GM19035 (cell line): ENCODE results near the gene EIF1AY.
"Not testable (repeated sequence)": the region's sequence is repeated elsewhere in the genome, so short reads cannot be mapped to it uniquely, and the experiment has no call there.

Source experiments
- ATAC-seq: cut with Tn5 transposase; IDR thresholded peaks from one replicate; pipeline ENCODE4 v1.9.1; 2021; ENCODE audit not compliant: unreplicated experiment

EIF1AY gene, protein sequence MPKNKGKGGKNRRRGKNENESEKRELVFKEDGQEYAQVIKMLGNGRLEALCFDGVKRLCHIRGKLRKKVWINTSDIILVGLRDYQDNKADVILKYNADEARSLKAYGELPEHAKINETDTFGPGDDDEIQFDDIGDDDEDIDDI

DNA sequence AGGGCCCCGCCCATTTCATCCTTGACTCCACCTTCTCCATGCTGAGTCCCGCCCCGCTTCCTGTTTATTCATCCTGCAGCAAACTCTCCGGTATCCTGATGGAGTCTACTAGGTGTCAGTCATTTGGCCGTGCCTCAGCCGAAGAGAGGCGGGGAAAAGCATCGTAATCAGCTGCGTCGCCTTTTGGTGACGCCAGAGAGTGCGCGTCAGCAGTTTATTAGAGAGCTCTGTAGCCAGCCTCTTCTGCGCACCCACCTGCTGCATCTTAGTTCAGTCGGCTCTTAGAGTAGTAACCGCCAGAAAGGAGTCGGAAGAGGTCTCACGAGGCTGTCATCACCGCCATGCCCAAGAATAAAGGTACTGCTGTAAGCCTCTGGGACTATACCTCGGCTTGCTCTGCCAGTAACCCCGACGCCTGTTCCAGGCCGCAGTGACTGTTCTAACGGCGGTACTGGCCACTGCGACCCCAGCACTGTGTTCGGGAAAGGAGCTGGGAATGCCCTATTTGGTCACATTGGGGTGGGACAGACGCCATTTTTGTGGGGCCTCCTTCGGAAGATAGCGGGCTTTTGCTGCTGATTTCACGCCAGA is at the start of gene EIF1AY:
EIF1AY (plus strand) TSS at position 246 of the 591 bp plus-strand sequence; CDS start at position 342, 96 bp downstream.
- ATAC-seq, result peak; percentile 88

GRCh38 chrY:20528435-20528834 is 47.1 kb upstream of the EIF1AY start:
- ATAC-seq, result no peak

DNA sequence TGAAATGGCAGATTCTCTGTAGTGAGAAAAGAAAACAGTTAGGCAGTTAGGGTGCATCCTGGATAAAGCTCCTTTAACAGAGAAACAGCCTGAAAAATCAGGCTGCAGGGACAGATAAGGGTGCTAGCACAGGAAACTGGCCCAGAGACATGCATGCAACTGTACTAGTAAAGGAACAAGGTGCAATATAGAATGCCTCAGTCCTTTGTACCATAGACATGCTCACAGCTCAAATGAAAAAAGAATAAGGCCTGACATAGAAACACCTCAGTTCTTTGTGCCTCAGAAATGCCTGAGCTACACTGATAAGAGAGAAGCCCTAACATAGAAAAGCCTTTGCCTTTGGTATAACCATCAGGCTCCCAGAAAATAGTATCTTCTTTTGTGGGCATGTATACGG is 37.4 kb upstream of the EIF1AY start:
- ATAC-seq, result no peak

- no peak for ATAC-seq
Measured at GRCh38 chrY:20538933-20539332, 36.6 kb upstream of the EIF1AY start.

DNA sequence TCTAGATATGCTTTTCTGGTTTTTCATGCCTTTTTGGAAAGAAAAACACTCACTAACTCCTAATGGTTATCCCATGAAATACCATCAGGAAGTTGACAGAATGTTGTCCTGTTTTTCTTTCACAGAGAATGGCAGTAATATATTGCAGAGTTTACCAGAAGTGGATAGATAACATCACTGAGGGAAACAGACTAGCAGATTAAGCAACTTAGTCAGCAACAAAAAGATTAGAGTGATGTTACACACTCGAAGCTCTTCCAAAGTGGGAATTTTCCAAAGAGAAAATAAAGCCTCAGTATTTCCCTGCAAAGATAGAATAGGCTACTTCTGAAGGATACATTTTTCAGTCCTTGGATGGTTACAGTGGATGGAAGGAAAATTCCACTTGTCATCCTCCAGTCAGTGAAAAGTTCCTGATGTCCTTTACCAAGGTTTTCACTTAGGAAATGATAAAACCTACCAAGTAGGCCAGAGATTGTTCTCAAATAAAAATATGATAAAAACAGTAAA is 31.1 kb upstream of the EIF1AY start:
- ATAC-seq, result no peak

DNA sequence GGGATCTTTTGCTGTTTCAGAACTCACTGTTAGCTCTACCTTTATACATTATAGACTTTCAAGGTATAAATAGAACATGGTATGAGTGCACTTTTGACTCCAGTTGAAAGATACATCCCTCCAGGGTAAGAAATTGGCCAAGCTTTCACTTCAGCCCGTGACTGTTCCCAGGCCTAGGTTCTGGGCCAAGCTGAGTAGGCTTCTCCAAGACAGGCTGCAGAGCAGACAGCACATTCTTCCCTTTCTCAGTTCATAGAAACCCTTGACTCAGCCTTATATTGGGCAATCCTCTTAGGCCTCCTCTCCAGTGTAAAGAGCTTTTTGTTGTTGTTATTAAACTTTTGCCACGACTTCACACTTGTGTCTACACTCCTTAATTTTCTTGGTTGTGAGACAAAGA is 29.5 kb upstream of the EIF1AY start:
- ATAC-seq, result no peak

DNA sequence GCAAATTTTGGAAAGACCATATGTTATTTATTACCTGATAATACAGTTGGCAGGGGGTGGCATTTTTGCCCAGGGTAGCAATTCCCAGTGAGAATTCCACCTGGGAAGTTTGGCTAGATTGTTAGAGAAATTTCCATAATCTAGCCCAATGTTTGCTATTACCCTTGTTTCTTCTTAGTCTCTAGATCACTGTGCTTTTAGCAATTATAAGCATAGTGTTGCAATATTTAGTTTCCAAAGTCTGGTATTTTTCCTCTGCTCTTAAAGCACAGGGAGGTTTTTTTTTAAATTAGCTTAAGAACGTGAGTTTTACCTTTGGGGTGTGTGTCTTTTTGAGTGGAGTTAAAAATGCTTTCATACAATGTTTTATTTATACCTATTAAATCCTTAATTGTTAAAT is 26.3 kb upstream of the EIF1AY start:
- ATAC-seq, result no peak

GRCh38 chrY:20551840-20552239 is 23.7 kb upstream of the EIF1AY start:
- no peak for ATAC-seq

- not testable (repeated sequence) for ATAC-seq
Measured at GRCh38 chrY:20552764-20553323, 22.7 kb upstream of the EIF1AY start.

DNA sequence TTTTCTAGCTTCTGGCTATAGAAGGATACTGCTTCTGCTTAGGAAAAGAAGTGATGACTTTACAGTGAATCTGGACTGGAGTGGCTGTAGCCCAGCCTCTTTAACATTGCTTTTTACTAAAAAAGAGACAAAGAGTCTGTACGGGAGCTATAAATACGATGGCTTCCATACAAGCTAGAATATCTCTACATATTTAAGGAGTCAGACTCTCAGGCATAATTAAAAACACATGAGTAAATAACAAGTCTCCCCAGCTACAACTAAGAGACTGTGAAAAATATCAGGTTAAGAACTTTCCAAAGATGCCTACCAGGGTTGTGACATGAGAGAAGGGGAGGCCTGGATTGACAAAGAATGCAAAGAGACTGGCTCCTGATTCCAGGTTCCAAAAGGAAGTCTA is 19.8 kb upstream of the EIF1AY start:
- ATAC-seq, result no peak

- ATAC-seq, result no peak
Measured at GRCh38 chrY:20558677-20559076, 16.9 kb upstream of the EIF1AY start.

- ATAC-seq, result no peak
Measured at GRCh38 chrY:20559873-20560512, 15.6 kb upstream of the EIF1AY start.

DNA sequence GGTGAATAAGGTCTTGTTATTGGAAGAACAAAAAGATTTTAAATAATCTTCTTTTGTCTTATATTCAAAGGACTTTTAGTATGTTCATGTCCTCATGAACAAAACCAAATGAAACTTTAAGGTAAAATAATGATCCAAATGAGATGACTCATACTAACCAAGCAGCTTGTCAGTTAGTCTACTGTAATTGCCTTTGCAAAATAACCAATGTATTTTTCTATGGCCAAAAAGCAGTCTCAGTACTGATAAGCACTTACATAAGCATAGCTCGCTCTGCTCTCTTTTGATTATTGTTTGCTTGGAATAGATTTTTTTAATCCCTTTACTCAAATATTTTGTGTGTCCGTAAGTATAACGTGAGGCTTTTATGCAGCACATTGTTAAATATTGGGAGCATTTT is 4.3 kb upstream of the EIF1AY start:
- no peak for ATAC-seq

DNA sequence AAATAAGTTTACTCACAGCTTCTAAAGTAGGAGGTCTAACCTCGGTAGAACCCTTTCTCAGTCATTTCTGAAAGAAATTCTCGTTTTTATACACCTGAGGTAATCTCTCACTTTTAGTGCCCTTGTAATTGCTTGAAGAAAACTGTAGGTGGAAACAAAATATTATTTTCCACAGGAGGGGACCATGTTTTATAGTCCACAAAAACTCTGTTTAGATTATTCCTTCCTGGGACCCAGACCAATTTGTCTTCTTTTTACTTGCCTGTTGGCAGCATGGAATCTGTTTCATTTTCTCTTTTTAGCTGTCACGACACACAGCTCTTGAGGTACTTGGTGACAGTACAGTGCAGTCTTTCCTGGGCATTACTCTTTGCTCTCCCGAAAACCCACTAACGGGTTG is 930 bp downstream of the EIF1AY start:
- no peak for ATAC-seq

- ATAC-seq, result no peak
Measured at GRCh38 chrY:20578206-20578605, 2.6 kb downstream of the EIF1AY start.

DNA sequence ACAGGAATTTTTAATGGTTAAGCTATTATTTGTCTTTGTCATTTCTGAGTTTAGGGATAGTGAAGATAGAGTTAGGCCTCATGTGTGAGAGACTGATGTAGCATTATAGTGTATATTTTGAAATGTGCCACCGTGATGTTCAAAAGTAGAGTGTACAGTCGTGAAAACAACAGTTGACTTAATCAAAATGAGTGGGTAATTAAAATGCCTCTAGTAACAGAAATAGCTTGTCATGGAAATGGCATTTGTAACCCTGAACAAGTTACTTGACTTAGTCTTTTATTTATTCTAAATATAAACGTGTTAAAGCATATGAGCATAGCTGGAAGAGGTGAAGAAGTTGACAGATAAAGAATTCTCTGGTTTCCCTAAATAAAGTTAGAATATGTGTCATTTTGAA is 6.1 kb downstream of the EIF1AY start:
- no peak for ATAC-seq

DNA sequence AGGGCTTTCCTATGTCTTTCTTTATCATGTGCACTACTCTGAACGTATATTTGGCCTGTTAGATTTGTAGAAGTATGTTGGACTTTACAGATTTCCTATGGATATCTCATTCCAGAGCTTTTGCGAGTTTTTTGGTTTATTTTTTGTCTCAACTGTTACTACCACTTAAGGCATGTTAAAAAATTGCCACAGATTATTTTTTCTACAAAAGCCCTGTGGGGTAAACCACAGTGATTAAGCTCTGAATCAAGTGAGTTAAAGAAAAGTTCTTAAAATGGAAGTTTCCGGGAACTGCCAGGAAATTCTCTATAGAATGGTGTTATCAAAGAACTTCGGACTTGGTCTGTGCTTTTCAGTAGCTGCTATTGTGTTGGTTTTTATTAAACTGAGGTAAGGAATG is 10.6 kb downstream of the EIF1AY start:
- ATAC-seq, result no peak
